Measurements from ENCODE around the gene OSBPL5.

GRCh38 chr11:3095712-3096361, 69.3 kb downstream of the OSBPL5 start:
- TF ChIP-seq CTCF (conservative IDR thresholded peaks at IDR 0.05; ENCODE audit: low read depth, low read length): no peak
- TF ChIP-seq EZH2 (IDR thresholded peaks at IDR 0.05; ENCODE audit: borderline replicate concordance, low read depth, low read length, poor library complexity, severe bottlenecking): no peak
